Measurements from ENCODE around the gene DHX16.

The DHX16 gene

DNA sequence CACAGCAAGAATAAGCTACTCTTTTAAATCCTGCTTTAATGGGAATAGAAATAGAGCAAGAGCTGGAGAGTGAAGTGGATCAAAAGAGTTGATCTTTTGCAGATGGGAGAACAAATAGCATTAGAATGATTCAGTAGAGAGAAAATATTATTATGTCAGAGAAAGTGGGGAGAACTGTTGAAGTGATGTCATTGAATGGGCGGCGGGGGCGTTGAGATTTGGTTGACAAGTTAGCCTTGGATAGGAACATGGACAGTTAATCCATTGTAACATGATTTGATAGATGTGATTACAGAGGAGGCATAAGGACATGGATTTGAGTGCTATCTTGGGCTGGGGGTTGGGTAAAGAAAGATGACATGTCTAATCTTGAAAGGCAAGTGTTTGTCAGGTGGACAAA lies 37.0 kb downstream of the DHX16 start:
- Histone ChIP-seq H3K4me3 (ENCODE audit: insufficient read depth, low read depth, low read length) (no peak overlapping the region), H3K9me3 (ENCODE audit: control insufficient read depth, low read length) (no peaks in the 10 kb centered on the region), H3K36me3 (ENCODE audit: control insufficient read depth, insufficient read depth, low read length) (peaks cover 38% of the 10 kb centered on the region), H3K4me1 (ENCODE audit: control insufficient read depth, insufficient read depth, low read length) (no peaks in the 10 kb centered on the region), H3K27me3 (ENCODE audit: control insufficient read depth, insufficient read depth, low read length, poor library complexity, severe bottlenecking) (no peaks in the 10 kb centered on the region), H3K27ac (ENCODE audit: insufficient read depth, low read depth, low read length, poor library complexity, severe bottlenecking) (no peak overlapping the region)
- WGBS, 2 experiments: 93 to 96% methylated on average over 3 of the region's 3 CpGs

DNA sequence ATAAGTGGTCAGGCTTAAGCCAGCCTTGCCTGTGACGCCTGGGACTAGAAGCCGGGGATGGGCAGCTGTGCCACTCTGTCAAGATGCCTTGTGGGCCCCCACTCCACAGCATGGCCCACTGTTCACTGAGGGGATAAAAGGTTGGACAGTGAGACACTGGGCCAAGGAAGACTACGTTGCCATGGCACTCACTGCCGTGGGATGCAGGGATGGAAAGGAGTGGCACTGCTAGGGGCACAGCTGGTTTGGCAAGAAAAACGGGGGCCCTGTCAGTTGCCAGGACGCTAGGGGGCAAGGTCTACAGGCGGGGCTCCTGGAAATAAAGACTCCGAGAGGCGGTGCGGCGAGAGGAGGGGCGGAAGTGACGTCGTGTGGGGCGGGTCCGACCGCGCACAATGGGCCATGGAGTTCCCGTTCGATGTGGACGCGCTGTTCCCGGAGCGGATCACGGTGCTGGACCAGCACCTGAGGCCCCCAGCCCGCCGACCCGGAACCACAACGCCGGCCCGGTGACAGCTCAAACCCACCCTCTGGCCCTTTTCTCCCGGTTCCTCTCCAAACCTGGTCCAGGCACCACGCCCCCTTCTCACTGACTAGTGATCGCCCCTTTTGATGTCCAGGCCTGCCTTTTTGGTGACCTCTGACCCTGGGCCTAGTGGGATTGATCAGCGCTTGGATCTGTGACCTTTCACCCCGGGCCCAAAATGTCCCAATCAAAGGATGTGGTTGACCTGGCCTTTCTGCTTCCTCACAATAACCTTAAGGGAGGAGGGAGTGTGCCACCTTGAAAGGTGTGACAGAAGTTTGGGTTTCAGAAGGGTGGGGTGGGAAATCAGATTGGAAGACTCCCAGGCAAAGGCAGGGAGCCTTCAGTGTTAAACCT lies 46.1 kb downstream of the DHX16 start, which contains the start of gene ATAT1:
Gene ATAT1 (plus strand): TSS at position 391 of the 883 bp plus-strand sequence.
- Histone ChIP-seq H3K9me3 (ENCODE audit: control insufficient read depth, low read length) (no peaks in the 10 kb centered on the region), H3K4me3 (ENCODE audit: insufficient read depth, low read depth, low read length) (peak within 1 kb of the TSS; percentile 66), H3K27ac (ENCODE audit: insufficient read depth, low read depth, low read length, poor library complexity, severe bottlenecking) (peak within 1 kb of the TSS; percentile 82), H3K27me3 (ENCODE audit: control insufficient read depth, insufficient read depth, low read length, poor library complexity, severe bottlenecking) (no peaks in the 10 kb centered on the region), H3K36me3 (ENCODE audit: control insufficient read depth, insufficient read depth, low read length) (peaks cover 48% of the 10 kb centered on the region), H3K4me1 (ENCODE audit: control insufficient read depth, insufficient read depth, low read length) (peaks cover 11% of the 10 kb centered on the region)
- 6% methylated on average over 36 of the region's 36 CpGs for WGBS, 2 experiments

DNA sequence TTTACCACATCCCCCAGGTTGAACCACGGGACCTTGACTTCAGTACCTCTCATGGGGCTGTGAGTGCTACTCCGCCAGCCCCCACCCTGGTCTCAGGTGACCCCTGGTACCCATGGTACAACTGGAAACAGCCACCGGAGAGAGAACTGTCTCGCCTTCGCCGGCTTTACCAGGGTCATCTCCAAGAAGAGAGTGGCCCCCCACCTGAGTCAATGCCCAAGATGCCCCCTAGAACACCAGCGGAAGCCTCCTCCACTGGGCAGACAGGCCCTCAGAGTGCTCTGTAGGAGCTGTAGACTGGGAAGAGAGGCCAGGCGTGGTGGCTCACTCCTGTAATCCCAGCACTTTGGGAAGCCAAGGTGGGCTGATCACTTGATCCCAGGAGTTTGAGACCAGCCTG lies 47.3 kb downstream of the DHX16 start:
- no peak overlapping the region for H3K4me3 ChIP-seq (ENCODE audit: insufficient read depth, low read depth, low read length)
- peaks cover 11% of the 10 kb centered on the region for H3K4me1 ChIP-seq (ENCODE audit: control insufficient read depth, insufficient read depth, low read length)
- no peaks in the 10 kb centered on the region for H3K27me3 ChIP-seq (ENCODE audit: control insufficient read depth, insufficient read depth, low read length, poor library complexity, severe bottlenecking)
- H3K27ac ChIP-seq (ENCODE audit: insufficient read depth, low read depth, low read length, poor library complexity, severe bottlenecking): no peak overlapping the region
- WGBS, 2 experiments: 94 to 95% methylated on average over 8 of the region's 8 CpGs
- H3K9me3 ChIP-seq (ENCODE audit: control insufficient read depth, low read length): no peaks in the 10 kb centered on the region
- H3K36me3 ChIP-seq (ENCODE audit: control insufficient read depth, insufficient read depth, low read length): peaks cover 43% of the 10 kb centered on the region

DNA sequence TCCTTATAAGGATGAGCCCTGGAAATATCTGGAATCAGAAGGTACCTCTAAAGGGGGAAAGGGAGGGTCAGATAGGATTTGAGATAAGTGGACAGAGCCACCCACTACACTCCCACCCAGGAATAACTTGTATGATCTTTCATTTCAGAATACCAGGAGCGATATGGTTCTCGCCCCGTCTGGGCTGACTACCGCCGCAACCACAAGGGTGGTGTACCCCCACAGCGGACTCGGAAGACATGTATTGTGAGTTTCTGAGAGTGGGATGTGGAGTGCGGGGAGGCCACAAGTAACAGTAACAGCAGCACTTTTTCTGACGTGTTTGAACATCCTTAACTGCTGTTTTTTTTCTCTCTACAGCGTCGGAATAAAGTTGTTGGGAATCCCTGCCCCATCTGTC lies 53.2 kb downstream of the DHX16 start:
- H3K9me3 ChIP-seq (ENCODE audit: control insufficient read depth, low read length): no peaks in the 10 kb centered on the region
- WGBS, 2 experiments: 96 to 97% methylated on average over 11 of the region's 11 CpGs
- H3K36me3 ChIP-seq (ENCODE audit: control insufficient read depth, insufficient read depth, low read length): peaks cover 8% of the 10 kb centered on the region
- no peak overlapping the region for H3K27ac ChIP-seq (ENCODE audit: insufficient read depth, low read depth, low read length, poor library complexity, severe bottlenecking)
- no peak overlapping the region for H3K4me3 ChIP-seq (ENCODE audit: insufficient read depth, low read depth, low read length)
- H3K27me3 ChIP-seq (ENCODE audit: control insufficient read depth, insufficient read depth, low read length, poor library complexity, severe bottlenecking): no peaks in the 10 kb centered on the region
- H3K4me1 ChIP-seq (ENCODE audit: control insufficient read depth, insufficient read depth, low read length): peaks cover 4% of the 10 kb centered on the region

DNA sequence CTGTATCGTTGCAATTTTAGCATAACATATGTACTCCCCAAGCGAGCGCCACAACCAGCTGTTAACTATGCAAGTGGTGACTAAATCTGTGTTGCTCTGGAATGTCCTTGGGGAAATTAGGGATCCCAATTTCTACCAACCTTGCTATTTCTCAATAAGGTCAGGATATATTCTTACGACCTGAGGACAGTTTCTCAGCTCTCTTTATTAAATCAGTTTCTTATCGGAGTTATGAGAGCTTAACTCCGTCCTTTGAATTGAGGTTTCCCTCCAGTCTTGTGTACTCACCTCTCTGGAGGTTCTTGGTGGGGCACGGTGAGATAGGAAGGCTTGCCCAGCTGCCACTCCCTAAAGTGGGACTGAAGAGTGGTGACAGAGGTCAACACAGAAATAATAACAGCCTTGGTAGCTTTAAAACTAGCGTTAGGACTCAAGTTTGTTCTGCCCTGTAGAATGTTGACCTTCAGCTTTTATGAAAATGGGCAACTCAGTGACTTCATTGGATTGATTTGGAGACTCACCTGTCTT lies 54.5 kb downstream of the DHX16 start:
- no peak overlapping the region for H3K27ac ChIP-seq (ENCODE audit: insufficient read depth, low read depth, low read length, poor library complexity, severe bottlenecking)
- WGBS, 2 experiments: 31 to 32% methylated on average over 8 of the region's 8 CpGs
- no peaks in the 10 kb centered on the region for H3K27me3 ChIP-seq (ENCODE audit: control insufficient read depth, insufficient read depth, low read length, poor library complexity, severe bottlenecking)
- H3K9me3 ChIP-seq (ENCODE audit: control insufficient read depth, low read length): no peaks in the 10 kb centered on the region
- peak overlapping the region; percentile 91 for H3K4me3 ChIP-seq (ENCODE audit: insufficient read depth, low read depth, low read length)
- H3K36me3 ChIP-seq (ENCODE audit: control insufficient read depth, insufficient read depth, low read length): peaks cover 8% of the 10 kb centered on the region
- H3K4me1 ChIP-seq (ENCODE audit: control insufficient read depth, insufficient read depth, low read length): peaks cover 12% of the 10 kb centered on the region

DNA sequence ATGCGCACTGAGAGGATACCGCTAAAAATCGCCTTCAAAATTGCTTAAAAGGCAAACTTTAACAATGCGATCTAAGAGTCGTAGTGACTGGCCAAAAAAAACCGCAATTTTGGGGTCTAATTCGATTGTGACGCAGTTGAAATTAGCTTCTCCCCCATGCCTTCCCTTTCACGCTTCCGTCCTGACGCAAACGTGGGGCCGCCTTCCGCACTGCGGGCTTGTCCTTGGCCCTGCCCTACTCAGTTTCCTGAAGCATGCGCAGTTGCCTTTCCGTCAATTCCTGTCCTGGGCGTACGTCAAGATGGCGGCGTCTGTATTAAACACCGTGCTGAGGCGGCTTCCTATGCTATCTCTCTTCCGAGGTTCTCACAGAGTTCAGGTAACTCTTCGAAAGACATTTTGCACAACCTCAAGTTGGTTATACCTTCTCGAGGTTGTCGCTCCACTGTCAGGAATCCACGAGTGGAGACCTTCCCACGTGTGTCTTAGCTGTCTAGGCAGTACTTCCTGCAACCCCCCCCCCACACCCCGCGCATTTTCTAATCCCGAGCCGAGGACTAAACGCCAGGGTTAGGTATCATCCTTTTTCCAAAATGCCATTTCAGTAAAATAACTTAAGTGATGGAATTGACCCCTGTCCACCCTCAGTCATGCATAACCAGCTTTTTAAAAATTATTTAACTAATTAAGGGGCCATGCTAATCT lies 55.1 kb downstream of the DHX16 start, which contains the start of gene MRPS18B:
Gene MRPS18B (plus strand): TSS at position 276 of the 705 bp plus-strand sequence. CDS start 26 bp downstream, at position 302.
- Histone ChIP-seq H3K4me3 (ENCODE audit: insufficient read depth, low read depth, low read length) (peak within 1 kb of the TSS; percentile 91), H3K36me3 (ENCODE audit: control insufficient read depth, insufficient read depth, low read length) (peaks cover 8% of the 10 kb centered on the region), H3K27ac (ENCODE audit: insufficient read depth, low read depth, low read length, poor library complexity, severe bottlenecking) (peak within 1 kb of the TSS; percentile 99), H3K27me3 (ENCODE audit: control insufficient read depth, insufficient read depth, low read length, poor library complexity, severe bottlenecking) (no peaks in the 10 kb centered on the region), H3K4me1 (ENCODE audit: control insufficient read depth, insufficient read depth, low read length) (peaks cover 18% of the 10 kb centered on the region), H3K9me3 (ENCODE audit: control insufficient read depth, low read length) (no peaks in the 10 kb centered on the region)
- 0% methylated on average over 32 to 34 of the region's 34 CpGs for WGBS, 2 experiments

DNA sequence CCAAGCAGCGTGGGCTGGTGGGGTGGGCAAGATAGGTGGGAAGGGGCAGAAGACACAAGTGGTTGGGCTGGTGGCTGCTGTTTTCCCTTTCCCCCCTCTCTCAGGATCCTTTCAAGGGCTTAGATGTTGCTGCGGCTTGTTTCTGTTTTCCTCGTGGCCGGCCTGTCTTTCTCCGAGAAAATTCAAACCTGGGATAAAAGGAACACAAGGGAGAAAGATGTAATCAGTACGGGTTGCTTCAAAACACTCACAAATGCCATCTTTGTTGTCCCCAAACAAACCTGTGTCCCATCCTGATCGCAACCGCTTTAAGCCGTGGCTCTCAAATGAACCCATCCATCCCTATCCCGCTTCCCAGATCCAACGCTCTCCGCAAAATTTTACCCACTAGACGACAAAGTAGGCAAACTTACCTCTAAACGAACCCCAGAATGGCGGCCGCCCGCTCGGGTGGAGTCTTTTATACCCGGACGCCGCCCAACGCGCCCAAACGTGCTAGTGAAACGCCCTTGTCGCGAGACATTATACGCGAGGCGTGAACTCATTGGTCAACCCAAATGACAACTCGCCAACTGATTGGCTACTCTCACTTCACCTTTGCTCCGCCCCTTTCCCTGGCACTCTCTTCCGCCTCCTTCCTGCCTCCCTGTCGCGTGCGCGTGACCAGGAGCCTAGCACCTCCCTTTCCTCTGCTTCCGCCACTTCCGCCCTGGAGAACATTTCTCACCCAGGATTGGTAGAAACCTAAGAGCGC lies 55.8 kb downstream of the DHX16 start, which contains the start of gene PPP1R10:
Gene PPP1R10 (minus strand): TSS at position 433 of the 754 bp plus-strand sequence. CDS start 7,299 bp downstream, outside the sequence.
- Histone ChIP-seq H3K36me3 (ENCODE audit: control insufficient read depth, insufficient read depth, low read length) (peaks cover 8% of the 10 kb centered on the region), H3K27me3 (ENCODE audit: control insufficient read depth, insufficient read depth, low read length, poor library complexity, severe bottlenecking) (no peaks in the 10 kb centered on the region), H3K27ac (ENCODE audit: insufficient read depth, low read depth, low read length, poor library complexity, severe bottlenecking) (peak within 1 kb of the TSS; percentile 99), H3K4me1 (ENCODE audit: control insufficient read depth, insufficient read depth, low read length) (peaks cover 18% of the 10 kb centered on the region), H3K9me3 (ENCODE audit: control insufficient read depth, low read length) (no peaks in the 10 kb centered on the region), H3K4me3 (ENCODE audit: insufficient read depth, low read depth, low read length) (peak within 1 kb of the TSS; percentile 91)
- WGBS, 2 experiments: 0% methylated on average over 40 of the region's 40 CpGs

DNA sequence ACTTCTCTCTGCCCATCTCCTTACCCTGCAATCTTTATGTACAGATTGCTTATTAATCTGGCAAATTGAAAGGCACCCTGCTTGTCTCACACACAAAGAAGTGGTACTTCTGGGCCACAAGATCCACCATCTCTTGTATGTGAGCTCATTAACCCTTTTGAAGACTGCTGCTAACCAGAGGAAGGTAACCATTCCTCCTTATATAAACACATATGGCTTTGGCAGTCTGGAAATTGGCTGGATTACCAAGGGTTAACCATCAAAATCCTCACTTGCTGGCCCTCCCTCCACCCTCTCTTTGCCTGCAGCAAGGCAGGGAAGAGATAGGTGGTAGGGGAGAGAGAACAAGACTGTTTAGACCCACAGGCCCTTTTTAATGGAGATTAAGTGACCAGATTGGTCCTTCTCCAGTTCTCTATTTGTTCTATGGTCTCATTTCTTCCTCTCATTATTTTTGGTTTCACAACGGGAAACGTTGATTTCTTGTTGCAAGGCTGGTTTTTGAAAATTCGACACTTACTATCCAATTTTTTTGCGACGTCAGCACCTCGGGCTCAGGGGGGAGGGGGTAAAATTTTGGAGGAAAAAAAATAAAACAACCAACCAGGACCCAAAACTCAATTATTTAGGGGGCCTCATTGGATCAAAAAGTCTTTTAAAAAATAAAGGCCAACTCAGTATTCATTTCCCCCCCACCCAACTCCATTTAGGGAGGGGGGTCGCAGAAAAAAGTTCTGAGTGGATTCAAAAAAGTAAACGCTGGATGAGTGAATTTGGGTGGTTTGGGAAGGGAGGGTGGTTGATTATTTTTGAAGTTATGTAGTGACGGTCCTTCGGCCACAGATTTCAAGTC lies 56.6 kb downstream of the DHX16 start:
- H3K27ac ChIP-seq (ENCODE audit: insufficient read depth, low read depth, low read length, poor library complexity, severe bottlenecking): peak overlapping the region; percentile 99
- no peaks in the 10 kb centered on the region for H3K9me3 ChIP-seq (ENCODE audit: control insufficient read depth, low read length)
- H3K4me1 ChIP-seq (ENCODE audit: control insufficient read depth, insufficient read depth, low read length): peaks cover 18% of the 10 kb centered on the region
- H3K36me3 ChIP-seq (ENCODE audit: control insufficient read depth, insufficient read depth, low read length): peaks cover 6% of the 10 kb centered on the region
- H3K27me3 ChIP-seq (ENCODE audit: control insufficient read depth, insufficient read depth, low read length, poor library complexity, severe bottlenecking): no peaks in the 10 kb centered on the region
- WGBS, 2 experiments: 0 to 2% methylated on average over 7 to 8 of the region's 10 CpGs
- peak overlapping the region; percentile 85 for H3K4me3 ChIP-seq (ENCODE audit: insufficient read depth, low read depth, low read length)

All from ectodermal cell (in vitro differentiated cells).